GM19043 (cell line): Measurements from ENCODE around the gene YLPM1.
A peak's percentile ranks its signal among the peaks of the same experiment; 100 is the strongest.
"Not testable (repeated sequence)": the region's sequence is repeated elsewhere in the genome, so short reads cannot be mapped to it uniquely, and the experiment has no call there.

ENCODE experiments used
- ATAC-seq: cut with Tn5 transposase; IDR thresholded peaks from one replicate; pipeline ENCODE4 v1.9.1; 2021; ENCODE audit warnings: low read depth; ENCODE audit not compliant: unreplicated experiment

Gene YLPM1, protein sequence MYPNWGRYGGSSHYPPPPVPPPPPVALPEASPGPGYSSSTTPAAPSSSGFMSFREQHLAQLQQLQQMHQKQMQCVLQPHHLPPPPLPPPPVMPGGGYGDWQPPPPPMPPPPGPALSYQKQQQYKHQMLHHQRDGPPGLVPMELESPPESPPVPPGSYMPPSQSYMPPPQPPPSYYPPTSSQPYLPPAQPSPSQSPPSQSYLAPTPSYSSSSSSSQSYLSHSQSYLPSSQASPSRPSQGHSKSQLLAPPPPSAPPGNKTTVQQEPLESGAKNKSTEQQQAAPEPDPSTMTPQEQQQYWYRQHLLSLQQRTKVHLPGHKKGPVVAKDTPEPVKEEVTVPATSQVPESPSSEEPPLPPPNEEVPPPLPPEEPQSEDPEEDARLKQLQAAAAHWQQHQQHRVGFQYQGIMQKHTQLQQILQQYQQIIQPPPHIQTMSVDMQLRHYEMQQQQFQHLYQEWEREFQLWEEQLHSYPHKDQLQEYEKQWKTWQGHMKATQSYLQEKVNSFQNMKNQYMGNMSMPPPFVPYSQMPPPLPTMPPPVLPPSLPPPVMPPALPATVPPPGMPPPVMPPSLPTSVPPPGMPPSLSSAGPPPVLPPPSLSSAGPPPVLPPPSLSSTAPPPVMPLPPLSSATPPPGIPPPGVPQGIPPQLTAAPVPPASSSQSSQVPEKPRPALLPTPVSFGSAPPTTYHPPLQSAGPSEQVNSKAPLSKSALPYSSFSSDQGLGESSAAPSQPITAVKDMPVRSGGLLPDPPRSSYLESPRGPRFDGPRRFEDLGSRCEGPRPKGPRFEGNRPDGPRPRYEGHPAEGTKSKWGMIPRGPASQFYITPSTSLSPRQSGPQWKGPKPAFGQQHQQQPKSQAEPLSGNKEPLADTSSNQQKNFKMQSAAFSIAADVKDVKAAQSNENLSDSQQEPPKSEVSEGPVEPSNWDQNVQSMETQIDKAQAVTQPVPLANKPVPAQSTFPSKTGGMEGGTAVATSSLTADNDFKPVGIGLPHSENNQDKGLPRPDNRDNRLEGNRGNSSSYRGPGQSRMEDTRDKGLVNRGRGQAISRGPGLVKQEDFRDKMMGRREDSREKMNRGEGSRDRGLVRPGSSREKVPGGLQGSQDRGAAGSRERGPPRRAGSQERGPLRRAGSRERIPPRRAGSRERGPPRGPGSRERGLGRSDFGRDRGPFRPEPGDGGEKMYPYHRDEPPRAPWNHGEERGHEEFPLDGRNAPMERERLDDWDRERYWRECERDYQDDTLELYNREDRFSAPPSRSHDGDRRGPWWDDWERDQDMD (N-terminal part only)

DNA sequence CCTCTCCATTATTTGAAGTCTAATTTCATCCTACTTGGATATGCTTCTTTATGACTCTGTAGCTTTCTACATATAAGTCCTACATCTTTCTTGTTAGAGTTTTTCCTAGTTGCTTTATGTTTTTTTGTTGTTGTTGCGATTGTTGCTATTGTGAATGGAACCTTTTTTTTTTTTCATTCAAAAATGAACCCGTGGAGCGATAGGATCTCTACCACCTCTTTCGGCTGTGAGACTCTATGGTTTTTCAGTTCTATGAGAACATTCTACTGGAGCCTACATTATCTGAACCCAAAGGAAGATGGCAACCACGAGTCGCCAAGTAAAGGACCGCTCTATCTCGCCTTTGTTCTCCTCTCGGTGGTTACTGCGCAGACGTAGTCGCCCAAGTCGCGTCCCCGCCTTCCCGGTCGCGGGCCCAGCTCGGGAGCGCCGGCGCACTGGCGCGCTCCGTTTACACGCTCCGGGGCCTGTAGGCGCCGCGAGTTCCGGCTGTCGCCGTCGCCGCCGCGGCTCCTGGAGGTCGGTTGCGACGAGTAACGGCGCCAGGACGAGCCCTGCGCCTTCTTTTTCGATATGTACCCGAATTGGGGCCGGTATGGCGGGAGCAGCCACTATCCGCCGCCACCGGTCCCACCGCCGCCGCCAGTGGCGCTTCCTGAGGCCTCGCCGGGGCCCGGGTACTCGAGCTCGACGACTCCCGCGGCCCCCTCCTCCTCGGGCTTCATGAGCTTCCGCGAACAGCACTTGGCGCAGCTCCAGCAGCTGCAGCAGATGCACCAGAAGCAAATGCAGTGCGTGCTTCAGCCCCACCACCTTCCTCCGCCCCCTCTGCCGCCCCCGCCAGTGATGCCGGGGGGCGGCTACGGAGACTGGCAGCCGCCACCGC is at the start of gene YLPM1:
Gene YLPM1, plus strand, starts transcription at position 400 of the 886 bp plus-strand sequence. Its CDS starts 174 bp downstream, at position 574.
- ATAC-seq: peak; percentile 87

DNA sequence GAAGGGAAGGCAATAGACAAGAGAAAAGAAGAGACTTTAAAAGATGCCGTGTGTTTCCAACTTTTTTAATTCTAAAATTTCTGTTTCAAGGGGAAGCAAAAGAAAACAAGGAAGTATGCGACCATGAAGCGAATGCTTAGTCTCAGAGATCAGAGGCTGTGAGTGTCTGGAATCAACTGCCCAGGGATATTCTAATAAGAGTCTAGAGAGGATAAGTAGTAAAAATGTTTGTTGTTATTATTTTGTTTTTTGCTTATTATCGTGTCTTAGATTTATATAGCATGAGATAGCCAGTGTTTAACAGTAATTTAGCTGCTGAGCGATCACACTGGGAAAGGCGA is 49.8 kb upstream of the YLPM1 start:
- ATAC-seq: no peak

DNA sequence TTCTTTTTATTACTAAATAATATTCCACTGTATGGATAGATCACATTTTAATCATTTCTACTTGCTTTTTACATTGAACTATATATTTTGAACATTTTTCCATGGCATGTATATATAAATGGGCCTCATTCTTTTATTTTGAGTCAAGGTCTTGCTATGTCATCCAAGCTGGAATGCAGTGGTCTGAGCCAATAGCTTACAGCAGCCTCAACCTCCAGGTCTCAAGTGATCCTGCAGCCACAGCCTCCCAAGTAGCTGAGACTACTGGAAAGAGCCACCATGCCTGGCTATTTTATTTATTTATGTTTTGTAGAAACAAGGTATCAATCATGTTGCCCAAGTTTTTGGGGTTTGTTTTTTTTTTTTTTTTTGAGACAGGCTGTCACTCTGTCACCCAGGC is 42.6 kb upstream of the YLPM1 start:
- ATAC-seq: no peak

DNA sequence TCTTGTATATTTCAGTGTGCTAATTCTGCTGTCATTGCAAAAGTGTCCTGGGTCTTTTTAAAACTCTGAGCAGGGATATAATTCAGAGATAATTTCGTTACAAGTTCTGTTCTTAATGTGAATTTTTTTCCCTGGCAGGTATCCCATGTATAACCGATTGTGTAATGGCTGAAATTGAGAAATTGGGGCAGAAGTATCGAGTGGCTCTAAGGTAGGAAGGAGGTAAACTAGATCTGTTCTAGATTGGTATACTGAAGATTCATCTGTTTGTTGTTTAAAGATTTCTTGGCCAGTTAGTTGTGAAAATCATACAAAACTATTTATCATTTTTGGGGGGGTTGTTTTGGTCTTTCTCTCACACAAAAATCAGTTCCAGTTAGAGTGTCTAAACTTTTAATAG is 40.0 kb upstream of the YLPM1 start:
- ATAC-seq: no peak

DNA sequence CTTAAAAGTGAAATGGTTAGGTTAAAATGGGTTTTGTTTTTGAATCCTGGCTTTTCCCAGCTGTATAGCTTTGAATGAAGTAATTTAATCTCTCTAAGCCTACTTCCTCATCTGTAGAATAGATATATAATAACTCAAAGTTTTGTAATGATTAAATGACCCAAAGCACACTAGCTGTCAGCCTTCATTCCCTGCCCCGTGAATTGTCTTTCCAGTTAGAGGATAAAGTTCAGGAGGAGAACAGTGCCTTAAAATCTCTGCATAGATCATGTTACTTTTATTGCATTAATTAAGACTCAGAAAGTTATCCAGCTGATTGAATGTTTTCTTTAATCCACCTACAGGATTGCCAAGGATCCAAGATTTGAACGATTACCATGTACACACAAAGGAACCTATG is 30.7 kb upstream of the YLPM1 start:
- no peak for ATAC-seq

DNA sequence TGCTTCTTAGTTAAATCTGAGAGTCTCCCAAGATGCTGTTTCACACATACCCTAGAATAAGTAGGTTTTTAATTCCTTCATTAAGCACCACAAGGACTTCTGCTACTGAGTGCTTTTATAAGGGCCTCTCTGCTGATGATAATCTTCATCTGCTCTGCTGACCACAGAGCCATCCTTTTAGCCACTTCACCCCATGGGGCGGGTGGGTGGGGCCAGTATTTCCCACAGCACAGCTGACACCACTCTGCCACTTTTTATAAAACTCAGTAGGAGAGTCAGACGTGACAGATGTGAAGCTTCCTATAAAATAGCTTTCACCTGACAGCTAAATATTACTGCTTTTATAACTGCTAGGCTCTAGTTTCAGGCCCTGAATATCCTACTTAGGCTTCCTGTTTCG is 29.9 kb upstream of the YLPM1 start:
- no peak for ATAC-seq

DNA sequence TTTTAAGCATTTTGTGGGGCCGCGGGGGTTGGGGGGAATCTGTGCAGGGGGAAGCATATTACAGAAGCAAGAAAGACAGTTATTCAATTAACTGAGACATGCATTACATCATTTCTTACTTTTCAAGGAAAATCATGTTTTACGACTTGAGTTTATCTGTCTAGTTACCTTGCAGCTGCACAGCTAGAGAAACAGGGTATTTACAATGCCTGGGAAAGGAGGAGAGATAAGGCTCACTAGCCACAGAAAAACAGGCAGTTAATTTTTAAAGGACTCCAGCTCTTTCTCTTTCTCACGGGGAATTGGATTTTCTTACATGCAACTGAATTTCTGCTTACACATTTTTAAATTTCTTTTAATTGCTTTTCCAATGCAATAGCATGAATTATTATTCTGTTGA is 28.0 kb upstream of the YLPM1 start:
- ATAC-seq: no peak

DNA sequence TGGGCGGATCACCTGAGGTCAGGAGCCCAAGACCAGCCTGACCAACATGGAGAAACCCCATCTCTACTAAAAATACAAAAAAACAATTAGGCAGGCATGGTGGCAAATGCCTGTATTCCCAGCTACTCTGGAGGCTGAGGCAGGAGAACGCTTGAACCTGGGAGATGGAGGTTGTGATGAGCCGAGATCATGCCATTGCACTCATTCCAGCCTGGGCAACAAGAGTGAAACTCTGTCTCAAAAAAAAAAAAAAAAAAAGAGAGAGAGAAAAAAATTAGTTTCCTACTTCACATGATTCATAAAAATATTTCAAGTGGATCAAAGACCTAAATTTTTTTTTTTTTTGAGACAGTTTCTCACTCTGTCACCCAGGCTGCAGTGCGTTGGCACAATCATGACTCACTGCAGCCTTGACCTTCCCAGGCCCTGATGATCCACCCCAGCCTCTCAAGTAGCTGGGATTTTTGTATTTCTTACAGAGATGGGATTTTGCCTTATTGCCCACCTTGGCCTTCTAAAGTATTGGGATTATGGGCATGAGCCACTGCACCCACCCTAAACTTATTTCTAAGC is 25.3 kb upstream of the YLPM1 start:
- ATAC-seq: no peak

DNA sequence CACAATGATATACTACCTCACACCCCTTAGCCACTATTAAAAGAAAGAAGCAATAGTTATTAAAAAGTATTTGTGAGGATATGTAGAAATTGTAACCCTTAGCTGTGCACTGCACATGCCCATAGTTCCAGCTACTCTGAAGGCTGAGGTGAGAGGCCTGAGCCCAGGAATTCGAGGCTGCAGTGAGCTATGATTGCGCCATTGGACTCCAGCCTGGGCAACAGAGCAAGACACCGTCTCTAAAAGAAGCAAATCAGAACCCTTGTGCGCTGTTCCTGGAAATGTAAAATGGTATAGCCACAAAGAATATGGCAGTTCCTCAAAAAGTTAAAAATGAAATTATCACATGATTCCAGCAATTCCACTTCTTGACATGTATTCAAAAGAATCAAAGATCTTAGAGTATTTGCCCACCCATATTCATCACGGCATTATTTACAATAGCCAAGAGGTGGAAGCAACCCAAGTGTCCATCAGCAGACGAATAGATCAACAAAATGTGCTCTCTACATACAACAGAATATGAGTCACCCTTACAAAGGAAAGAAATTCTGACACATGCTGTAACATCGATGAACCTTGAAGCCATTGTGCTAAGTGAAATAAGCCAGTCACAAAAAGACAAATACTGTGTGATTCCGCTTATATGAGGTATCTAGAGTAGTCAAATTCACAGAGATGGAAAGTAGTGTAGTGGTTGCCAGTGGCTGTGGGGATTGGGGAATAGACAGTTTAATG is 23.7 kb upstream of the YLPM1 start:
- no peak for ATAC-seq

DNA sequence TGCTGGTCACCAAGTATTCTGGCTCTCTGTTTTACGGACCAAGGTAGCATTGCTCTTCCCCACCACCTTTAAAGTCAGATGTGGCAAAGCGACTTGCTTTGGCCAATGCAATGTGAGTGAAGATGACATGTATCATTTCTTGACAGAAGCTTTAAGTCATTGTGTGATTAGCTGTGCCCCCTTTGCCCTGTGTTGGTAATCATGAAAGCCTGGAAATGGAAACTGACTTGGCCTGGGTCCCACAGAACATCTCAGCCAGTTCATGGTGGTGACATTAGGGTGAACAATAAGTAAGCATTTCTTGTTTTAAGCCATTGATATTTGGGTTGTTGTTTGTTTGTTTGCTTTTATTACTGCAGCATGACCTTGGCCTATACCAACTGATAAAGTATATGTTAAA is 15.9 kb upstream of the YLPM1 start:
- ATAC-seq: no peak

DNA sequence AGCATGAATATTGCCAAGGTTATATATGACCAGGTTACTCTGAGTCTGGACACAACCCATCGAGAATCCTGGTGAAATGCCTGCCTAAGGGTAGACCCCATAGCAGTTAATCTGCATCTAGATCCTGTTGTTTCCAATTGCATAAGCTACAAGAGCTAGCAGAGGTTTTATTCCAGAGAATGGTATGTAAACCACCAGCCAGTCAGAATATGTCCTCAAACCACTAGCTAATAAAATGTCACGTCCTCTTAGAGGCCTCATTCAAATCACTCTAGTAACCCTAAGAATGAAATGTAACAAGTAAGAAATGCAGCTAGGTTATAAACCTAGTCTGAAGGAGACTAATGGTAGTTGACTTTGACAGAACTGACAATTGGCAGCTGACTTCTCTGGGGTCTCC is 9.0 kb upstream of the YLPM1 start:
- no peak for ATAC-seq

DNA sequence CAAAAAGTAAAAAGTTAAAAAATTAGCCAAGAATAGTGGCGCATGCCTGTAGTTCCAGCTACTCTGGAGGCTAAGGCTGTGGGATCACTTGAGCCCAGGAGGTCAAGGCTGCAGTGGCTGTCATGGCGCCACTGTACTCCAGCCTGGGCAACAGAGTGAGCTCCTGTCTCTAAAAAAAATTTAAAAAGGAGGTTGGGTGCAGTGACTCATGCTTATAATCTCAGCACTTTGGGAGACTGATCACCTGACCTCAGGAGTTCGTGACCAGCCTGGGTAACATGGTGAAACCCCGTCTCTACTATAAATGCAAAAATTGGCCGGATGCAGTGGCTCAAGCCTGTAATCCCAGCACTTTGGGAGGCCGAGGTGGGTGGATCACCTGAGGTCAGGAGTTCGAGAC is 8.2 kb upstream of the YLPM1 start:
- no peak for ATAC-seq

DNA sequence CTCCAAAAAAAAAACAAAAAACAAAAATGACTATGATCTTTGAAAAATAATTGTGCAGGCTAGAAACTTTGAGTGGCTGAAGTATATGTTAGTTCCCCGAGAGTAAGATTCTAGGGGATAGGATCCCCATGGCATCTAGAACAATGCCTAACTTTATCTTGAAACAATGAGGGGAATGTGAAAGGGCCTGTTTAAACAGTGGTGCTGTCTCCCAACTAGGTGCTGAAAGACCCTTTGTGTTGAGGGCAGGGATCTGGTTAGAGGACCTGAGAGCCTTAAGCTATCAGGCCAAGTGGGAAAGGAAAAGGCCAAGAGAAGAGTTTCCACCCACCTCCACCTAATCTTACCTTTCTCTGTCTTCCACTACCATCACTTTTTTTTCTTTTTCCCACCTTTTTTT is 6.8 kb upstream of the YLPM1 start:
- ATAC-seq: no peak

DNA sequence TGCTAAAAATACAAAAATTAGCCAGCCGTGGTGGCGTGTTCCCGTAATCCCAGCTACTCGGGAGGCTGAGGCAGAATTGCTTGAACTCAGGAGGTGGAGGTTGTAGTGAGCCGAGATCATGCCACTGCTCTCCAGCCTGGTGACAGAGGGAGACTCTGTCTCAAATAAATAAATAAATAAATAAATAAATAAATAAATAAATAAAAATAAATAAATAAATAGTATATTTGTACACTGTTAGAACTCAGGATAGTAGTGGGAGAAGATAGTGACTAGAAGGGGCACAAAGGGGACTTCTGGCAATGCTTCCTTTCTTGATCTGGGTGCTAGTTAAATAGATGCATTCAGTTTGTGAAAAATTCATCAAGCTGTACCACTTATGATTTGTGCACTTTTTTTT is 4.6 kb upstream of the YLPM1 start:
- not testable (repeated sequence) for ATAC-seq

DNA sequence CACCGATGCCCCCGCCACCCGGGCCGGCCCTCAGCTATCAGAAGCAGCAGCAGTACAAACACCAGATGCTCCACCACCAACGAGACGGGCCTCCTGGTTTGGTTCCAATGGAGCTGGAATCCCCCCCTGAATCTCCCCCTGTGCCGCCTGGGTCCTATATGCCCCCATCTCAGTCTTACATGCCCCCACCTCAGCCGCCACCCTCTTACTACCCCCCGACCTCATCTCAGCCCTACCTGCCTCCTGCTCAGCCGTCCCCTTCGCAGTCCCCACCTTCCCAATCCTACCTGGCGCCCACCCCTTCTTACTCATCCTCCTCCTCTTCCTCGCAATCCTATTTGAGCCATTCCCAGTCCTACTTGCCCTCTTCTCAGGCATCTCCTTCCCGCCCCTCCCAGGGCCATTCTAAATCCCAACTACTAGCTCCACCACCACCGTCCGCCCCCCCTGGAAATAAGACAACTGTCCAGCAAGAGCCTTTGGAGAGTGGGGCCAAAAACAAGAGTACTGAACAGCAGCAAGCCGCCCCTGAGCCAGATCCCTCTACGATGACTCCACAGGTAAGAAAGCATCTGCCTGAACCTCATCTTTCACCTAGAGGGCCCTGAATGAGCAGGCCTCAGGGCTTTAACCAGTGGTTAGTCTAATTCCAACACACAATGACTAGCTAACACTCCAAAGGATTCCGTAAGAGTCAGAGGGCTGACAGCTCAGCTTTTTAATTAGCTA is 851 bp downstream of the YLPM1 start:
- no peak for ATAC-seq

DNA sequence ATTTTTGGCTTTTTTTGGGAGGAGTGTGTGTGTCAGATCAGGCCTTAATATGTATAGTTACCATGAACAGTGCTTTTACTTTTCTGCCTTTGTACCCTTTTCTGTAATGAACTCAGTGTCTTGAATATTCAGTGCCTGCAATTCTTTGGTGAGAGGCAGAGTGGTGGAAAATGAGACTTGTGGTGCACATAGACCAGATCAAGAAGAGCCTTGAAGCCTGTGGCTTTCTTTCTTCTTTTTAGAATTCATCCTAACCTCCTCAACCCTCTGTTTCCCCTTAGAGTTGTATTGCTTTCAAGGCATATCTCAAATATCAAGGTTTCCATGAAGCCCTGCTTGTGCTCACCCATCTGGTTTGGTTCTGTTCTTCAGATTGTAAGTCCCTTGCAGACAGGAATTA is 2.6 kb downstream of the YLPM1 start:
- ATAC-seq: no peak

DNA sequence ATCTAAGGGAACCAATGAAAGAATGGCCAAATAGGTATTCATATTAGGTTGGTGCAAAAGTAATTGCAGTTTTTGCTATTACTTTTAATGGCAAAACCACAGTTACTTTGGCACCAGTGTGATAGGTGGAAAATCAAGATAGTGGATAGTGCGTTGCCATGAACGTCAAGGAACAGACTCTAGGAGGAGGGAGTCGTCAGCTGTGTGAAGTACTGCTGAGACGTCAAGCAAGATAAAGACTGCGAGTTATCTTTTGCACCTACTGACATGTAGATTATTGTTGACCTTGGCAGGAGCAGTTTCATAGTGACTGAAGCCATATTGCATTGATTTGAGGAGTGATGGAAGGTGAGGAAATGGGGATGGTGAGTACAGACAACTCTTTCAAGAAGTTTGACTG is 8.3 kb downstream of the YLPM1 start:
- ATAC-seq: no peak

DNA sequence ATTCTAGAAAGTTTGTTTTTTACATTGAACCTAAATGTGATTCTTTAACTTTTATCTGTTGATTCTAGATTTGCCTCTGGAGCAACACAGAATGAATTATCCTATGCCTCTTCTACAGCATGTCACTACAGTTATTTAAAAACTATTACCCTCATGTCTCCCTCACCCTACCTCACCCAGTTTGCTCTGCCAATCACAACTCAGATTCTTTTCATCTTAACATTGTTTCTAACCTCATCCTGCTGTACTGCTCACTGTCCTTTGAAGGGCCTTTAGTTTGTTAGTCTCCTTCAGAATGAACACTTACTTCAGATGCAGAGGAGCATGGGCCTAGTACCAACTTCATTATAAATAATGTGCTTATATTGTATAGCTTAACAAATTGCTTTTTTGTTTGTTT is 21.5 kb downstream of the YLPM1 start:
- ATAC-seq: no peak
